Peyer's patch (tissue), 4 donors: Measurements from ENCODE around the gene ARID1B.

Experiments
- CTCF ChIP-seq, 6 experiments: fragments of 450-650 bp in 4 of 6; fragments of 200-600 bp in 2 of 6; sonication (generic) in 1 of 6; IDR thresholded peaks; one replicate each; pipeline ENCODE4 v1.5.1; 2017 to 2019; ENCODE audit warnings: antibody characterized with exemption in 6 of 6, mild to moderate bottlenecking in 3 of 6, moderate library complexity in 1 of 6
- POLR2A ChIP-seq, 2 donors: fragments of 450-650 bp; IDR thresholded peaks; one replicate each; pipeline ENCODE4 v1.5.1; 2017; ENCODE audit warnings: antibody characterized with exemption in 2 of 2, mild to moderate bottlenecking in 2 of 2, moderate library complexity in 2 of 2

GRCh38 chr6:157079277-157079676, 302.1 kb downstream of the ARID1B start:
- TF ChIP-seq POLR2A (IDR thresholded peaks at IDR 0.05): no peak
- no peak for TF ChIP-seq CTCF (IDR thresholded peaks at IDR 0.05)
